ENCODE data around the gene C2CD4D. TPM values are rescaled to one million over a fixed set of nuclear protein-coding genes. Genes with fewer than 3 reads are reported as not detected.

The C2CD4D gene
- total and polyA plus RNA-seq, 7 experiments from 2014 or later: 0.18 to 0.87 (median 0.34) TPM; not detected in 4

DNA sequence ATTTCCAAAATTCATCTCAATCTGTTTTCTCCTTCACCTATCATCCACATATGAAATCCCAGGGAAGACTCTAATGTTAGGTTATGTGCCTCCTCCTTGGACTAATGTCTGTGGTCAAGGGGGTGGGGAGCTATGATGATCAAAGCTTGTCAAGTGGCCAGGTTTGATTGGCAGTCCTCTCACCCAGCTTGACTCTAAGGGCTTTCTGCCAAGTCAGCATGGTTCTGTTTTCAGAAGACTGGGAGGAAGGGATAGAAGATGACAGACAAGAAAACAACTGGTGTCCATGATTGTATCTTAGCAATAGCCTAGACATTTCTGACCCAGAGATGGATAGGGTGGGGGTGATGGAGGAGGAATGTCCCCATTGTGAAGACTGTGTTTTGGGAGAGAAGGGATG is 23.0 kb upstream of the C2CD4D start:
- ATAC-seq: no peak
- H3K27ac ChIP-seq (ENCODE audit: low read depth, low read length): no peak overlapping the region

DNA sequence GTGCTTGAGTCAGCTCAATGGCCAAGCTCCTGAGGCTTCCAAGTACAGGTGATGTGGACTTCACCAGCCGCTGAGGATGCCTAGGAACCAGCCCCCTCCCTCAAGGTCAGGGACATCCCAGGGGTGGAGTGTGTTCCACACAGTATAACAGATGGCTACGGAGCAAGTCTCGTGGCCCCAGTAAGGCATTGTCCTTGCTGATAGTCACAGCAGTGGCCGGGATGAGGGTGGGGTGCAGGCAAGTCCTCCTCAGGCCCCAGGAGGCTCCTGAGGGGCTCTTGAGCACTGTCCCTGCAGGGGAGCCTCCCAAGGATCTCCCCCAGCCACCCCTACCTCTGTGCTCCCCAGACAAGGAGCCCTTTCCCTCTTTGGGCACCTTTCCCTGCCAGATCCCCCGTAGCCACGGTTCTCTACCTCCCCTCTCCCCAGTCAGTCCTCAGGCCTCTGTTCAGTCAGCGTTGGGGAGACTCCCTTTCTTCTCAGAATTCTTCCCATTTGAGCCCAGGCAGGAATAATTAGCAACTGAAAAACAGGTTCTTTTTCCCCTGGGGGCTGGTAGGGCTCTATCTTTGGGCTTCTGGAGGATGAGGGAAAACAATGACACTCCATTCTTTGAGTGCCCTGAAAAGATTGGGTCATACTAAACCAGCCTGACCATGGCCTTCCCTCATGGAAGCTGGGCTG is 21.0 kb upstream of the C2CD4D start:
- Mint-ChIP-seq H3K27me3 (peaks cover 0 to 5% (median 0%) of the 10 kb centered on the region in 5 donors), H3K9me3 (no peaks in the 10 kb centered on the region), H3K36me3 (peaks cover 0 to 1% (median 0%) of the 10 kb centered on the region in 5 donors), H3K4me1 (peaks cover 0 to 6% (median 0%) of the 10 kb centered on the region in 7 donors), H3K27ac (no peak overlapping the region), H3K4me3 (no peak overlapping the region)
- ATAC-seq: no peak
- no peak overlapping the region for H3K4me3 ChIP-seq (ENCODE audit: low read length)
- intact Hi-C loops (cut with micrococcal nuclease): no loop called here
- ChIA-PET POLR2A (no interaction called here), CTCF (no interaction called here)
- no peak for DNase-seq
- no peaks in the 10 kb centered on the region for H3K4me1 ChIP-seq (ENCODE audit: control insufficient read depth in 2 of 2, insufficient read depth in 2 of 2, low read length in 2 of 2)
- H3K27ac ChIP-seq (ENCODE audit: low read depth, low read length): no peak overlapping the region
- H3K9me3 ChIP-seq (ENCODE audit: control insufficient read depth in 2 of 3, low read length in 3 of 3): no peaks in the 10 kb centered on the region
- H3K27me3 ChIP-seq (ENCODE audit: control insufficient read depth in 2 of 2, insufficient read depth in 2 of 2, low read length in 2 of 2): no peaks in the 10 kb centered on the region
- H3K36me3 ChIP-seq (ENCODE audit: control insufficient read depth in 2 of 3, insufficient read depth in 3 of 3, low read length in 3 of 3): no peaks in the 10 kb centered on the region

More for the DNA sequence above, 23.0 kb upstream of the C2CD4D start:
- peaks cover 0 to 7% (median 1%) of the 10 kb centered on the region in 7 donors for H3K4me1 Mint-ChIP-seq
- Histone ChIP-seq H3K9me3 (ENCODE audit: control insufficient read depth in 2 of 3, low read length in 3 of 3) (no peaks in the 10 kb centered on the region), H3K36me3 (ENCODE audit: control insufficient read depth in 2 of 3, insufficient read depth in 3 of 3, low read length in 3 of 3) (no peaks in the 10 kb centered on the region), H3K4me3 (ENCODE audit: low read length) (no peak overlapping the region), H3K27me3 (ENCODE audit: control insufficient read depth in 2 of 2, insufficient read depth in 2 of 2, low read length in 2 of 2) (no peaks in the 10 kb centered on the region), H3K4me1 (ENCODE audit: control insufficient read depth in 2 of 2, insufficient read depth in 2 of 2, low read length in 2 of 2) (no peaks in the 10 kb centered on the region)
- ChIA-PET CTCF (interaction anchor here (0.5 kb wide), 1 partner anchor 425 kb away, joined by 3 read pairs; no protein-coding TSS in a partner anchor), POLR2A (interaction anchor here (1.4 kb wide), 1 partner anchor 23 kb away, joined by 5 read pairs; the partner anchor contains the start of gene C2CD4D)
- H3K9me3 Mint-ChIP-seq: no peaks in the 10 kb centered on the region
- peaks cover 0 to 5% (median 0%) of the 10 kb centered on the region in 5 donors for H3K27me3 Mint-ChIP-seq
- H3K4me3 Mint-ChIP-seq: no peak overlapping the region
- no peaks in the 10 kb centered on the region for H3K36me3 Mint-ChIP-seq
- intact Hi-C loops (cut with micrococcal nuclease): no loop called here
- DNase-seq: no peak
- H3K27ac Mint-ChIP-seq: no peak overlapping the region

DNA sequence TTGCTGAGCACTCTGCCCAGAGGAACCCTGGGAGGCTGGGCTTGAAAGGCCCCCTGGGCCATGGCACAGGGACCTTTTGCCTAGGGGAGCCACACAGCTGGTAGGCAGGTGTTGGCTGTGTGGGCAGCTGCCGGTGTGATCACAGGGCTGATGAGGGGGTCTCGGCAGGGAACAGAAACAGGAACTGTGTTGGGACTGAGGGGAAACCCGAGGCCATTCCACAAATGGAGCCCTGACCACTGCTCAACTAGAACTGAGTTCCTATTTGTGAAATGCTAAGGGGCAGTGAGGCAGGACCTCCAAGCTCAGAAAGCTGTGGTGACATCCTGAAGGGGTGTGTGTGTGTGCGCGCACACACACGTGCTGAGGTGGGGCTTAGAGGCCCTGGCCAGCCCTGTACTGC is 20.3 kb upstream of the C2CD4D start:
- Mint-ChIP-seq H3K4me1 (peaks cover 0 to 6% (median 0%) of the 10 kb centered on the region in 7 donors), H3K4me3 (no peak overlapping the region), H3K36me3 (peaks cover 0 to 1% (median 0%) of the 10 kb centered on the region in 5 donors), H3K27ac (no peak overlapping the region), H3K9me3 (no peaks in the 10 kb centered on the region), H3K27me3 (peaks cover 0 to 5% (median 0%) of the 10 kb centered on the region in 5 donors)
- ChIA-PET POLR2A (interaction anchor here (1.0 kb wide), 1 partner anchor 20 kb away, joined by 3 read pairs; the partner anchor contains the start of gene C2CD4D), CTCF (no interaction called here)
- ATAC-seq: no peak
- no peak overlapping the region for H3K27ac ChIP-seq (ENCODE audit: low read depth, low read length)
- no peaks in the 10 kb centered on the region for H3K4me1 ChIP-seq (ENCODE audit: control insufficient read depth in 2 of 2, insufficient read depth in 2 of 2, low read length in 2 of 2)
- no peak for DNase-seq
- H3K4me3 ChIP-seq (ENCODE audit: low read length): no peak overlapping the region
- H3K27me3 ChIP-seq (ENCODE audit: control insufficient read depth in 2 of 2, insufficient read depth in 2 of 2, low read length in 2 of 2): no peaks in the 10 kb centered on the region
- H3K9me3 ChIP-seq (ENCODE audit: control insufficient read depth in 2 of 3, low read length in 3 of 3): no peaks in the 10 kb centered on the region
- H3K36me3 ChIP-seq (ENCODE audit: control insufficient read depth in 2 of 3, insufficient read depth in 3 of 3, low read length in 3 of 3): no peaks in the 10 kb centered on the region
- intact Hi-C loops (cut with micrococcal nuclease): no loop called here

DNA sequence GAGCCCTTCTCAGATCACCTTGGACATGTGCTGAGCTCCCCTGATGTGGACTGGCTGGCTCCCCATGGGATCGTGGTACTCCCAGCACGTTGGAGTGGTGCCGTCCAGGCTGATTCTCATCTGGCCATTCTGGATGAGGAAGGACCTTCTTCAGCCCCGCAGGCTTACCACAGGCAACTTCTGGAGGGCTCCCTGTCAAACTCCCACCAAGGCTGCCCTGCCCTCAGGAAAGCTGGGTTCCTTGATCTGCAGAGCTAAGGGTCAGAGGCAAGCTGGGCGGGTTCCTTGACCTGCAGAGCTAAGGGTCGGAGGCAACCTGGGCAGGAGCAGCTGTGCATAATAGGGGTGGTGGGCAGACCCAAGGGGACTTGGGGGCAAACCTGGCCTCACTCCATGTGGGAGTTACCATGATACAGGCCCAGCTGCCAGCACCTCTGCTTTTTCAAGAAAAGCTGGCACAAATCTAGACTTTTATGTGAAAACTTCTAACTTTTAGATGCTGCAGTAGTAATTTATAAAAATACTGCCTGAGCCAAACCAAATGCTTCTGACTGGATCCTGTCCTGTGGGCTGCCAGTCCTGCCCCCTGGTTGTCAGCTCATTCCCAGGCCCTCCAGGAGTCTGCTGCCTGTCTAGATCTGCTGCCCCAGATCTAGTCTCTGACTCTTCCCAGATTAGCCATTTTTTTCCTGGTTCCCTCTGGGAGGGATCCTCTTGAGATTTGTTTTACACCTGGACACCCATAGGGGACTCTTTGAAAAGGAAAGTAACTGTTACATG is 19.5 kb upstream of the C2CD4D start:
- DNase-seq (no peak), ATAC-seq (no peak)
- Mint-ChIP-seq H3K9me3 (no peaks in the 10 kb centered on the region), H3K27me3 (peaks cover 0 to 5% (median 0%) of the 10 kb centered on the region in 5 donors), H3K4me1 (peaks cover 0 to 6% (median 0%) of the 10 kb centered on the region in 7 donors), H3K36me3 (peaks cover 0 to 1% (median 0%) of the 10 kb centered on the region in 5 donors), H3K27ac (no peak overlapping the region), H3K4me3 (no peak overlapping the region)
- Histone ChIP-seq H3K27ac (ENCODE audit: low read depth, low read length) (no peak overlapping the region), H3K36me3 (ENCODE audit: control insufficient read depth in 2 of 3, insufficient read depth in 3 of 3, low read length in 3 of 3) (no peaks in the 10 kb centered on the region), H3K4me1 (ENCODE audit: control insufficient read depth in 2 of 2, insufficient read depth in 2 of 2, low read length in 2 of 2) (no peaks in the 10 kb centered on the region), H3K4me3 (ENCODE audit: low read length) (no peak overlapping the region), H3K27me3 (ENCODE audit: control insufficient read depth in 2 of 2, insufficient read depth in 2 of 2, low read length in 2 of 2) (no peaks in the 10 kb centered on the region), H3K9me3 (ENCODE audit: control insufficient read depth in 2 of 3, low read length in 3 of 3) (no peaks in the 10 kb centered on the region)
- CTCF ChIA-PET: interaction anchor here (0.5 kb wide), 1 partner anchor 429 kb away, joined by 9 read pairs; no protein-coding TSS in a partner anchor
- intact Hi-C loops (cut with micrococcal nuclease): no loop called here
- POLR2A ChIA-PET: interaction anchor here (0.6 to 1.0 kb wide), 2 partner anchors 19 to 52 kb away, joined by 3 read pairs; partner anchors contain the start of gene C2CD4D

DNA sequence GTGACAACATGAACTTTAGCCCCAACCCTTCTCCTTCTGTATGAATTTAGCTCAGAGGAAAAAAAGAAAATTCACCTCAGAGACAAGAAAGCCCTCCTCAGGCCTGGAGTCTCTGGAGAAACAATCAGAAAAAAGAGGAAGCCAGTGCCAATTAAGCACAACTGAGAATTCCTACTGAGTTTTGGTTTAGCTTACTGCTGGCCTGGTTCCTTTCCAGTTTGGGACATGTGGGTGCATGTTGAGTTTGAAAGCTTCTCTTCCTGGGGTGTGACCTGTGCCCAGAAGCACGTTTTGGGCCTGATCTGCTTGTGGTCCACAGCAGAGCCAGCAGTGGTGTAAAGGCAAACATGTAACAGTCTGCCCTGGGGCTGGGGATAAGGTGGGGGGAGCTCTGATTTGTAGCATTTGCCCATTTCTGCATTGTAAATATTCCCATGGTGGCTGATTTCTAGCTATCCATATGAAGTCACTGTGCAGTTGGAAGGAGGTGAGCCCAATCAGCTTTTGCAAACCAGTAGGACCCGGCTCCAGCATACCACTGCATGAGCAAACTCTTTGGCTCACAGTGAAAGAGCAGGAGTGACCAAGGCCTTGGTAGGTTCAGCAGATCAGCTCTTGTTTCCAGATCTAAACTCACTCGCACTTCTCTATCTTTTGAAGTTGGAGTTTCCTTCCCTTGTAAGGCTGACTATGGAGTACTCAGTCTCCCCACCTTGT is 18.6 kb upstream of the C2CD4D start:
- intact Hi-C loops (cut with micrococcal nuclease): no loop called here
- Histone ChIP-seq H3K9me3 (ENCODE audit: control insufficient read depth in 2 of 3, low read length in 3 of 3) (no peaks in the 10 kb centered on the region), H3K36me3 (ENCODE audit: control insufficient read depth in 2 of 3, insufficient read depth in 3 of 3, low read length in 3 of 3) (no peaks in the 10 kb centered on the region), H3K4me3 (ENCODE audit: low read length) (no peak overlapping the region), H3K4me1 (ENCODE audit: control insufficient read depth in 2 of 2, insufficient read depth in 2 of 2, low read length in 2 of 2) (no peaks in the 10 kb centered on the region), H3K27ac (ENCODE audit: low read depth, low read length) (no peak overlapping the region), H3K27me3 (ENCODE audit: control insufficient read depth in 2 of 2, insufficient read depth in 2 of 2, low read length in 2 of 2) (no peaks in the 10 kb centered on the region)
- DNase-seq (no peak), ATAC-seq (no peak)
- H3K27me3 Mint-ChIP-seq: peaks cover 0 to 5% (median 0%) of the 10 kb centered on the region in 5 donors
- H3K4me1 Mint-ChIP-seq: peaks cover 0 to 6% (median 0%) of the 10 kb centered on the region in 7 donors
- CTCF ChIA-PET: no interaction called here
- POLR2A ChIA-PET: interaction anchor here (0.6 kb wide), 1 partner anchor 368 kb away, joined by 6 read pairs; no protein-coding TSS in a partner anchor
- H3K4me3 Mint-ChIP-seq: no peak overlapping the region
- H3K36me3 Mint-ChIP-seq: peaks cover 0 to 1% (median 0%) of the 10 kb centered on the region in 5 donors
- no peaks in the 10 kb centered on the region for H3K9me3 Mint-ChIP-seq
- no peak overlapping the region for H3K27ac Mint-ChIP-seq

DNA sequence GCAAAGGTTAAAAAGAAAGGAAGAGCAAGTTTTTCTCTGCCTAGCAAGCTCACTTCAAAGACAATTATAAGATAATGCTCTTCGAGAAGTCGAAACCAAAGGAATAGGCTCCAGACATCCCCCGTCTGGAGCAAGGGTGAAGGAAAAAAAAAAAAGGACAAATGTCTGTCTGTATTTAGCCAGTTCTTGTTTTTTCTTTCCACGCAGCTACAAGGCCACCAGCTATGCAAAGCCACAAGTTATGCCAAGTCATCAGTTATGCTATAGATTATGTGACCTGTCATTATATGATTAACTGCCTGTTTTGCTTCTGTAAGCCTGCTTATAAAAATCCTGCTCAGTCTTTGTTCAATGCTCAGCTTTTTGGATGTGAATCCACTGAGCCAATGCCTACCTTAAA is 16.3 kb upstream of the C2CD4D start:
- H3K27ac Mint-ChIP-seq: no peak overlapping the region
- Histone ChIP-seq H3K4me1 (ENCODE audit: control insufficient read depth in 2 of 2, insufficient read depth in 2 of 2, low read length in 2 of 2) (no peaks in the 10 kb centered on the region), H3K27ac (ENCODE audit: low read depth, low read length) (no peak overlapping the region), H3K9me3 (ENCODE audit: control insufficient read depth in 2 of 3, low read length in 3 of 3) (no peaks in the 10 kb centered on the region), H3K4me3 (ENCODE audit: low read length) (no peak overlapping the region), H3K27me3 (ENCODE audit: control insufficient read depth in 2 of 2, insufficient read depth in 2 of 2, low read length in 2 of 2) (no peaks in the 10 kb centered on the region), H3K36me3 (ENCODE audit: control insufficient read depth in 2 of 3, insufficient read depth in 3 of 3, low read length in 3 of 3) (no peaks in the 10 kb centered on the region)
- POLR2A ChIA-PET: no interaction called here
- H3K27me3 Mint-ChIP-seq: peaks cover 0 to 5% (median 0%) of the 10 kb centered on the region in 5 donors
- H3K9me3 Mint-ChIP-seq: no peaks in the 10 kb centered on the region
- ATAC-seq (no peak), DNase-seq (no peak)
- peaks cover 0 to 1% (median 0%) of the 10 kb centered on the region in 5 donors for H3K36me3 Mint-ChIP-seq
- CTCF ChIA-PET: no interaction called here
- peaks cover 0 to 9% (median 0%) of the 10 kb centered on the region in 7 donors for H3K4me1 Mint-ChIP-seq
- intact Hi-C loops (cut with micrococcal nuclease): no loop called here
- H3K4me3 Mint-ChIP-seq: no peak overlapping the region
